ENCODE data around the gene LSAMP.

LSAMP gene

GRCh38 chr3:116341381-116341780, 103.9 kb downstream of the LSAMP start:
- H2AFZ ChIP-seq (ENCODE audit: insufficient read depth, low read length, poor library complexity) = no peak overlapping the region
- no peak overlapping the region for H3K14ac ChIP-seq (ENCODE audit: low read length)
- no peak overlapping the region for H4K8ac ChIP-seq (ENCODE audit: low read depth, low read length)
- DNase-seq = no peak
- no peak overlapping the region for H2AK5ac ChIP-seq (ENCODE audit: low read length)
- no peaks in the 10 kb centered on the region for H3K9me3 ChIP-seq (ENCODE audit: insufficient read depth, low read depth, low read length)
- H3K79me1 ChIP-seq (ENCODE audit: low read length) = no peaks in the 10 kb centered on the region
- H3K36me3 ChIP-seq (ENCODE audit: control insufficient read depth in 1 of 2, insufficient read depth in 2 of 2, low read length in 2 of 2) = no peaks in the 10 kb centered on the region
- H3K27me3 ChIP-seq (ENCODE audit: insufficient read depth, low read length) = no peaks in the 10 kb centered on the region
- no peak overlapping the region for H3K9ac ChIP-seq (ENCODE audit: low read length)
- no peak overlapping the region for H3K27ac ChIP-seq (ENCODE audit: low read depth, low read length)
- no peak overlapping the region for H4K12ac ChIP-seq (ENCODE audit: low read depth, low read length)
- no peak overlapping the region for H3K18ac ChIP-seq (ENCODE audit: low read length)
- H2BK5ac ChIP-seq (ENCODE audit: low read depth, low read length, poor library complexity) = no peak overlapping the region
- no peak overlapping the region for H3K23ac ChIP-seq (ENCODE audit: low read length)
- H2BK120ac ChIP-seq (ENCODE audit: insufficient read depth, low read length, poor library complexity) = no peak overlapping the region
- H3K79me2 ChIP-seq (ENCODE audit: control insufficient read depth, insufficient read depth, low read length, poor library complexity) = no peaks in the 10 kb centered on the region
- no peak overlapping the region for H3K4me3 ChIP-seq (ENCODE audit: low read depth, low read length)
- no peak overlapping the region for H4K91ac ChIP-seq (ENCODE audit: low read depth, low read length)
- H3K4ac ChIP-seq (ENCODE audit: low read depth, low read length) = no peak overlapping the region
- no CpG with 5 or more reads among the region's 2 CpGs for WGBS (ENCODE audit: extremely low coverage, insufficient coverage, insufficient read length)
- H2BK12ac ChIP-seq (ENCODE audit: low read length) = no peak overlapping the region
- H3K4me2 ChIP-seq (ENCODE audit: low read length) = no peak overlapping the region
- no peaks in the 10 kb centered on the region for H3K4me1 ChIP-seq (ENCODE audit: control insufficient read depth in 1 of 2, insufficient read depth in 2 of 2, low read length in 2 of 2)

- Histone ChIP-seq H4K12ac (ENCODE audit: low read depth, low read length) (no peak overlapping the region), H3K9ac (ENCODE audit: low read length) (no peak overlapping the region), H2BK12ac (ENCODE audit: low read length) (no peak overlapping the region), H4K91ac (ENCODE audit: low read depth, low read length) (no peak overlapping the region), H3K79me1 (ENCODE audit: low read length) (no peaks in the 10 kb centered on the region), H3K79me2 (ENCODE audit: control insufficient read depth, insufficient read depth, low read length, poor library complexity) (no peaks in the 10 kb centered on the region), H2BK5ac (ENCODE audit: low read depth, low read length, poor library complexity) (no peak overlapping the region), H3K9me3 (ENCODE audit: insufficient read depth, low read depth, low read length) (no peaks in the 10 kb centered on the region), H4K8ac (ENCODE audit: low read depth, low read length) (no peak overlapping the region), H2BK120ac (ENCODE audit: insufficient read depth, low read length, poor library complexity) (no peak overlapping the region), H3K27me3 (ENCODE audit: insufficient read depth, low read length) (no peaks in the 10 kb centered on the region), H2AFZ (ENCODE audit: insufficient read depth, low read length, poor library complexity) (no peak overlapping the region), H3K4me2 (ENCODE audit: low read length) (no peak overlapping the region), H3K4ac (ENCODE audit: low read depth, low read length) (no peak overlapping the region), H3K18ac (ENCODE audit: low read length) (no peak overlapping the region), H2AK5ac (ENCODE audit: low read length) (no peak overlapping the region), H3K23ac (ENCODE audit: low read length) (no peak overlapping the region), H3K27ac (ENCODE audit: low read depth, low read length) (no peak overlapping the region), H3K36me3 (ENCODE audit: control insufficient read depth in 1 of 2, insufficient read depth in 2 of 2, low read length in 2 of 2) (no peaks in the 10 kb centered on the region), H3K4me3 (ENCODE audit: low read depth, low read length) (no peak overlapping the region), H3K14ac (ENCODE audit: low read length) (no peak overlapping the region), H3K4me1 (ENCODE audit: control insufficient read depth in 1 of 2, insufficient read depth in 2 of 2, low read length in 2 of 2) (no peaks in the 10 kb centered on the region)
- no peak for DNase-seq
- no CpG with 5 or more reads among the region's 1 CpG for WGBS (ENCODE audit: extremely low coverage, insufficient coverage, insufficient read length)
These were observed 104.5 kb downstream of the LSAMP start for GRCh38 chr3:116340680-116341216.

DNA sequence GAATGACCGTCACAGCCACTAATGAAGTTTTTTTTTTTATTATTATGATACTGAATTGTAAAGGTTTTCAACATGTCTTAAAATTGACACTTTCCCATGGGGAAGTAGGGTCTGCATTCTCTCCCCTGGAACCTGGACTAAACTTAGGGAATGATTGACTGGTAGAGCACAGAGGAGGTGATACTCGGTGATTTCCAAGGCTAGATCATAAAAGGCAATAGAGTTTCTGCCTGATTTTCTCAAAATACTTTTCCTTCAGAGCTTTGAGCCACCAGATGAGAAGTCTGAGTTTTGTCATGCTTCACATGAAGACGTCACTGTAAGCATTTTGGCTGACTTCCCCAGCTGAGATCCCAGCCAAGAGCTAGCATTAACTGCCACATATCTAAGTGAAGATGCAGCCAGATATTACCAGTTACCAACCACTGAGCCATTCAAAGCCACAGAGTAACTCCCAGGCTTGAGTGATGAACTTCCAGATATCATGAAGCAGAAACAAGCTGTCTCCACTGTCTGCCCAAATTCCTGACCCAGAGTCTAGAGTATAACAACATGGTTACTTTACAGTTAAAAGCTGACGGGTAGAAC, 105.8 kb downstream of the LSAMP start:
- Histone ChIP-seq H3K14ac (ENCODE audit: low read length) (no peak overlapping the region), H2AK5ac (ENCODE audit: low read length) (no peak overlapping the region), H3K9ac (ENCODE audit: low read length) (no peak overlapping the region), H3K79me2 (ENCODE audit: control insufficient read depth, insufficient read depth, low read length, poor library complexity) (no peaks in the 10 kb centered on the region), H3K4me3 (ENCODE audit: low read depth, low read length) (no peak overlapping the region), H3K27me3 (ENCODE audit: insufficient read depth, low read length) (no peaks in the 10 kb centered on the region), H3K23ac (ENCODE audit: low read length) (no peak overlapping the region), H2AFZ (ENCODE audit: insufficient read depth, low read length, poor library complexity) (no peak overlapping the region), H3K4ac (ENCODE audit: low read depth, low read length) (no peak overlapping the region), H3K4me1 (ENCODE audit: control insufficient read depth in 1 of 2, insufficient read depth in 2 of 2, low read length in 2 of 2) (no peaks in the 10 kb centered on the region), H3K9me3 (ENCODE audit: insufficient read depth, low read depth, low read length) (no peaks in the 10 kb centered on the region), H3K18ac (ENCODE audit: low read length) (no peak overlapping the region), H2BK5ac (ENCODE audit: low read depth, low read length, poor library complexity) (no peak overlapping the region), H3K36me3 (ENCODE audit: control insufficient read depth in 1 of 2, insufficient read depth in 2 of 2, low read length in 2 of 2) (no peaks in the 10 kb centered on the region), H2BK12ac (ENCODE audit: low read length) (no peak overlapping the region), H3K4me2 (ENCODE audit: low read length) (no peak overlapping the region), H3K79me1 (ENCODE audit: low read length) (no peaks in the 10 kb centered on the region), H2BK120ac (ENCODE audit: insufficient read depth, low read length, poor library complexity) (no peak overlapping the region), H4K8ac (ENCODE audit: low read depth, low read length) (no peak overlapping the region), H4K91ac (ENCODE audit: low read depth, low read length) (no peak overlapping the region), H3K27ac (ENCODE audit: low read depth, low read length) (no peak overlapping the region), H4K12ac (ENCODE audit: low read depth, low read length) (no peak overlapping the region)
- no peak for DNase-seq
- no CpG with 5 or more reads among the region's 4 CpGs for WGBS (ENCODE audit: extremely low coverage, insufficient coverage, insufficient read length)

GRCh38 chr3:116338713-116339112, 106.6 kb downstream of the LSAMP start:
- H3K36me3 ChIP-seq (ENCODE audit: control insufficient read depth in 1 of 2, insufficient read depth in 2 of 2, low read length in 2 of 2) = no peaks in the 10 kb centered on the region
- H2BK120ac ChIP-seq (ENCODE audit: insufficient read depth, low read length, poor library complexity) = no peak overlapping the region
- H3K9ac ChIP-seq (ENCODE audit: low read length) = no peak overlapping the region
- H3K27me3 ChIP-seq (ENCODE audit: insufficient read depth, low read length) = no peaks in the 10 kb centered on the region
- no peak overlapping the region for H3K14ac ChIP-seq (ENCODE audit: low read length)
- H2AK5ac ChIP-seq (ENCODE audit: low read length) = no peak overlapping the region
- H2BK12ac ChIP-seq (ENCODE audit: low read length) = no peak overlapping the region
- no peak overlapping the region for H2BK5ac ChIP-seq (ENCODE audit: low read depth, low read length, poor library complexity)
- no peaks in the 10 kb centered on the region for H3K79me1 ChIP-seq (ENCODE audit: low read length)
- H4K8ac ChIP-seq (ENCODE audit: low read depth, low read length) = no peak overlapping the region
- no peak overlapping the region for H4K12ac ChIP-seq (ENCODE audit: low read depth, low read length)
- H2AFZ ChIP-seq (ENCODE audit: insufficient read depth, low read length, poor library complexity) = no peak overlapping the region
- no peak overlapping the region for H3K4me2 ChIP-seq (ENCODE audit: low read length)
- H3K4me1 ChIP-seq (ENCODE audit: control insufficient read depth in 1 of 2, insufficient read depth in 2 of 2, low read length in 2 of 2) = no peaks in the 10 kb centered on the region
- no peak overlapping the region for H3K23ac ChIP-seq (ENCODE audit: low read length)
- no peaks in the 10 kb centered on the region for H3K79me2 ChIP-seq (ENCODE audit: control insufficient read depth, insufficient read depth, low read length, poor library complexity)
- no peak overlapping the region for H3K27ac ChIP-seq (ENCODE audit: low read depth, low read length)
- WGBS (ENCODE audit: extremely low coverage, insufficient coverage, insufficient read length) = no CpG with 5 or more reads among the region's 3 CpGs
- H3K18ac ChIP-seq (ENCODE audit: low read length) = no peak overlapping the region
- H4K91ac ChIP-seq (ENCODE audit: low read depth, low read length) = no peak overlapping the region
- no peak overlapping the region for H3K4me3 ChIP-seq (ENCODE audit: low read depth, low read length)
- no peak for DNase-seq
- no peaks in the 10 kb centered on the region for H3K9me3 ChIP-seq (ENCODE audit: insufficient read depth, low read depth, low read length)
- no peak overlapping the region for H3K4ac ChIP-seq (ENCODE audit: low read depth, low read length)

All from trophoblast cell (in vitro differentiated cells and primary cell).